Nephron progenitor cell (in vitro differentiated cells): Measurements from ENCODE around the gene SNX13.

Experiments
- DNase-seq: peaks from one replicate; pipeline ENCODE4 v3.0.0; 2021
- H3K27ac Mint-ChIP-seq: 2 replicates; pipeline ENCODE4 v1.8.0; 2021; ENCODE audit warnings: mild to moderate bottlenecking, moderate library complexity, mixed read lengths
- H3K27me3 Mint-ChIP-seq: 2 replicates; pipeline ENCODE4 v1.8.0; 2021; ENCODE audit warnings: mild to moderate bottlenecking, low read depth, mixed read lengths; ENCODE audit not compliant: poor library complexity
- H3K36me3 Mint-ChIP-seq: 2 replicates; pipeline ENCODE4 v1.8.0; 2021; ENCODE audit warnings: low read depth, mixed read lengths
- H3K4me1 Mint-ChIP-seq: 2 replicates; pipeline ENCODE4 v1.8.0; 2021; ENCODE audit warnings: mixed read lengths
- H3K4me3 Mint-ChIP-seq: 2 replicates; pipeline ENCODE4 v1.8.0; 2021; ENCODE audit warnings: mild to moderate bottlenecking, moderate library complexity, mixed read lengths
- H3K9me3 Mint-ChIP-seq: 2 replicates; pipeline ENCODE4 v1.8.0; 2021; ENCODE audit warnings: mild to moderate bottlenecking, moderate library complexity, mixed read lengths
- TF ChIP-seq, protein P1 (sequence below): fragments of 200-600 bp; sonication (generic); IDR thresholded peaks from 2 replicates; pipeline ENCODE4 v1.5.0; 2021; ENCODE audit warnings: antibody characterized with exemption

SNX13 gene

DNA sequence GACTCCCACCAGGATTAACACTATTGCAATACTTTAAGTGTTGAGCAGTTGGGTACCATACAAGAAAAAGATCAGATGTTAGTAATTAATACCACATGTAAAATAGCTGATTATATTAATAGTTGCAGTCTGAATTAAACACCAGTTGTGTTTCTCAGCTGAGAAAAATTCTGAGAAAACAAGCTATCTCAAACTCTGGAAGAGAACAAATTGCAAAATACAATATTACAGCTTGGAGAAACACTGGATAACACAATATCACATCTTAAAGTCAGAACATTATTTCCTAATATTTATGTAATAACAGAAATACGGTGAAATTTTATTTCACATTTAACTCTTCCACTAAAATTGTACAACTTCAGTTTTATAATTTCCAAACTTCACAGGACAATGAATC, 9.2 kb downstream of the SNX13 start:
- Mint-ChIP-seq H3K4me1 (peaks cover 10% of the 10 kb centered on the region), H3K27ac (no peak overlapping the region), H3K27me3 (peaks cover 3% of the 10 kb centered on the region), H3K36me3 (peaks cover 5% of the 10 kb centered on the region), H3K4me3 (no peak overlapping the region), H3K9me3 (no peaks in the 10 kb centered on the region)
- DNase-seq = no peak
- TF ChIP-seq, protein P1, sequence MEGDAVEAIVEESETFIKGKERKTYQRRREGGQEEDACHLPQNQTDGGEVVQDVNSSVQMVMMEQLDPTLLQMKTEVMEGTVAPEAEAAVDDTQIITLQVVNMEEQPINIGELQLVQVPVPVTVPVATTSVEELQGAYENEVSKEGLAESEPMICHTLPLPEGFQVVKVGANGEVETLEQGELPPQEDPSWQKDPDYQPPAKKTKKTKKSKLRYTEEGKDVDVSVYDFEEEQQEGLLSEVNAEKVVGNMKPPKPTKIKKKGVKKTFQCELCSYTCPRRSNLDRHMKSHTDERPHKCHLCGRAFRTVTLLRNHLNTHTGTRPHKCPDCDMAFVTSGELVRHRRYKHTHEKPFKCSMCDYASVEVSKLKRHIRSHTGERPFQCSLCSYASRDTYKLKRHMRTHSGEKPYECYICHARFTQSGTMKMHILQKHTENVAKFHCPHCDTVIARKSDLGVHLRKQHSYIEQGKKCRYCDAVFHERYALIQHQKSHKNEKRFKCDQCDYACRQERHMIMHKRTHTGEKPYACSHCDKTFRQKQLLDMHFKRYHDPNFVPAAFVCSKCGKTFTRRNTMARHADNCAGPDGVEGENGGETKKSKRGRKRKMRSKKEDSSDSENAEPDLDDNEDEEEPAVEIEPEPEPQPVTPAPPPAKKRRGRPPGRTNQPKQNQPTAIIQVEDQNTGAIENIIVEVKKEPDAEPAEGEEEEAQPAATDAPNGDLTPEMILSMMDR = no peak

DNA sequence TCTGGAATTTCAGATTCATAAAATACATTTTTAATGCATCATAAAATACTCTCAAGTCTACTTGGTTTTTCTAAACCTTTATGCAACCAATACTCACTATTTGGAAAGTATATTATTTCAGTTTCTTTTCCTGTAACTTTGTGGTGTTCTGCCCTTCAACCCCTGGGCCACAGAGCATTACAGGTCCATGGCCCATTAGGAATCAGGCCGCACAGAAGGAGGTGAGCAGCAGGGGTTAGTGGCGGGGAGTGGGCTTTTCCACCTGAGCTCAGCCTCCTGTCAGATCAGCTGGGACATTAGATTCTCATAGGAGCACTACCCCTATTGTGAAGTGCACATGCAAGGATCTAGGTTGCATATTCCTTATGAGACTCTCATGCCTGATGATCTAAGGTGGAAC, 9.7 kb downstream of the SNX13 start:
- Mint-ChIP-seq H3K9me3 (no peaks in the 10 kb centered on the region), H3K27ac (no peak overlapping the region), H3K4me3 (no peak overlapping the region), H3K36me3 (peaks cover 5% of the 10 kb centered on the region), H3K27me3 (peaks cover 3% of the 10 kb centered on the region), H3K4me1 (peaks cover 10% of the 10 kb centered on the region)
- DNase-seq = no peak
- TF ChIP-seq, protein P1 = no peak

- Mint-ChIP-seq H3K4me1 (peaks cover 10% of the 10 kb centered on the region), H3K9me3 (no peaks in the 10 kb centered on the region), H3K27me3 (peaks cover 3% of the 10 kb centered on the region), H3K27ac (no peak overlapping the region), H3K4me3 (no peak overlapping the region), H3K36me3 (peaks cover under 1% of the 10 kb centered on the region)
- DNase-seq = no peak
- TF ChIP-seq, protein P1 = no peak
These were observed 10.5 kb downstream of the SNX13 start for GRCh38 chr7:17929647-17930395.

DNA sequence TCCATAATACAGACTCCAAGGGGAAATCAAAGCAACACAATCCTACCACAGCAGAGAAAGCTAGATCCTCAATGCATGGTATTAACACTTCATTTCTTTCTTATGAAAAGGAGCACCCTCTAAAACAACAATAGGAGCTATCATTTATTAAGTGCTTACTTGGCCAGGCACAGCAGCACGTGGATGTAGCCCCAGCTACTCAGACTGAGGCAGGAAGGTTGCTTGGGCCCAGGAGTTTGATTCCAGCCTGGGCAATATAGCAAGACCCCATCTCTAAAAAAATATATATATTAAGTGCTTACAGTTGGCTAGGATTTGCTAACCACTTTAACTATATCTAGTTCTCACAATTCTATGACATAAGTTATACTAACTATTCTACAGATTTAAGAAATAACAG, 12.2 kb downstream of the SNX13 start:
- Mint-ChIP-seq H3K27me3 (no peaks in the 10 kb centered on the region), H3K9me3 (no peaks in the 10 kb centered on the region), H3K4me3 (no peak overlapping the region), H3K36me3 (no peaks in the 10 kb centered on the region), H3K4me1 (no peaks in the 10 kb centered on the region), H3K27ac (no peak overlapping the region)
- TF ChIP-seq, protein P1 = no peak
- no peak for DNase-seq

- no peak for DNase-seq
- no peaks in the 10 kb centered on the region for H3K4me1 Mint-ChIP-seq
- no peak overlapping the region for H3K27ac Mint-ChIP-seq
- peaks cover 4% of the 10 kb centered on the region for H3K9me3 Mint-ChIP-seq
- peaks cover 20% of the 10 kb centered on the region for H3K36me3 Mint-ChIP-seq
- TF ChIP-seq, protein P1 = no peak
- no peak overlapping the region for H3K4me3 Mint-ChIP-seq
- no peaks in the 10 kb centered on the region for H3K27me3 Mint-ChIP-seq
These were observed 18.4 kb downstream of the SNX13 start for GRCh38 chr7:17921857-17922416.

DNA sequence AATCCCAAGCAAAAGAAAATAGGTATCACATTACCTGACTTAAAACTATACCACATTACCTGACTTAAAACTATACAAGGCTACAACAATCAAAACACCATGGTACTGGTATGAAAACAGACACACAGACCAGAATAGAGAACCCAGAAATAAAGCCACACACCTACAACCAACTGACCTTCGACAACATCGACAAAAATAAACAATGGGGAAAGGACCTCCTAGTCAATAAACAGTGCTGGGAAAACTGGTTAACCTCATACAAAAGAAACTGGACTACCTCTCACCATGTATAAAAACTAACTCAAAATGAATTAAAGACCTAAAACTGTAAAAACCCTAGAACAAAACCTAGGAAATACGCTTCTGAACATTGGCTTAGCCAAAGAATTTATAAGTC, 22.5 kb downstream of the SNX13 start:
- Mint-ChIP-seq H3K27me3 (no peaks in the 10 kb centered on the region), H3K27ac (no peak overlapping the region), H3K36me3 (peaks cover 20% of the 10 kb centered on the region), H3K9me3 (peaks cover 8% of the 10 kb centered on the region), H3K4me1 (no peaks in the 10 kb centered on the region), H3K4me3 (no peak overlapping the region)
- DNase-seq = no peak
- TF ChIP-seq, protein P1 = no peak
